Measurements from ENCODE around the gene TPRA1.
"Not testable (repeated sequence)": the region's sequence is repeated elsewhere in the genome, so short reads cannot be mapped to it uniquely, and the experiment has no call there.

TPRA1 gene

DNA sequence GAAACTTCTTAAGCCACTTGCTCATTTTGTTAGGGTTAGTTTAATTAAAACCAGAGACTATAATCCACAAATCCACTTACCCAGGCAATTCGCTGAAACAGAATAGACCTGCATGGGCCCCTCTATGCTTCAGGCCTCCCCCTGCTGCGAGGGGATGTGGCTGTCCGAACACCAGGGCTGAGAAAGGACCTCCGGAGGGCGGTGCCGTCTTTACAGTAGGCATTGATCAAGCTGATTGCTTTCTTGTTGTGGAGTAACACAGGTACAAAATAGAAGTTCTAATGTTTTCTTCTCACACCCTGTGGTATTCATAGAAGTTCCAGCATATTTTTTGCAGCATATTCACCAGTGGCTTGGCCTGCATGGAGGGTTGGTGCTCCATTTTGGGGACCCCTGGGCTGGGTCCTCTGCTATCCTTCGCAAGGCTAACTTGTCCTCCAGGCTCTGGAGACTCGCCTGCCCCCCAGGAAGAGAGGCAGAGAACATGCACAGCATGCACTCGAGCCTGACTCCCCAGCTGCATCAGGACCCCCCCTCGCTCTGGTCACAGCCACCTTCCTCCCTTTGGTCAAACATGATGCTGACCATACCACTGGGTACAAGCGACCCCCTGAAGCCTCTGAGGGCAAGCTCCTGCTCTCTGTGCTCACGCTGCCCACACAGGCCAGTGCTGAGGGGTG is 55.3 kb downstream of the TPRA1 start:
- no peak for DNase-seq

DNA sequence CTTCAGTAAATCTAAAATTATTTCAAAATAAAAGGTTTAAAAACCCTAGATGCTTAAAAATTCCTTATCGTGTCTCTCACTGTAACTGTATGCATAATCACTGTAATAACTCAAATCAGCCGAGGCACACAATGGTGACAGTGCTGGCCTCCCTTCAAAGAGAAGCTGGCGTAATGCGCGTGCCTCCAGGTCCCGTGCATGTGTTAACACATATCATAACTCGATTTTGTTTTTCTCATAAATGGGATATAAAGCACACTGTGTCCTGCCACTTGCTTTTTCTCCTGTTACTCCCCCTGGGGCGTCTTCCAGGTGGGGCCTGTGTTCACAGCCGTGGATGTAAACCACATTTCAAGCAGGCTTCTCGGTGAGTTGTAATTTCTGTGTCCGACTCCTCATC is 56.0 kb downstream of the TPRA1 start:
- DNase-seq = no peak

DNA sequence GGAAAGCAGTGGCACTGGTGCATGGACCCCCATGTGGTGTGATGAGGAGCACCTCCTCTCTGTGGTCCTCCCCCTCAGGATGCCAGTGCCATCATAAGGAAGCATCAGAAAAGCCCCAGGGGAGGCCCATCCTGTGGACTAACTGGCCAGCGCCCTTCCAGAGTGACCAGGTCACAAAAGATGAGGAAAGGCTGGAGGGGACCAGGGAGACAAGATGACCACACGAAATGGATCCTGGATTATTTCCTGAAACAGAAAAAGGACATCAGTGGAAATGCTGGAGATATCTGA is 56.4 kb downstream of the TPRA1 start:
- DNase-seq = no peak

DNA sequence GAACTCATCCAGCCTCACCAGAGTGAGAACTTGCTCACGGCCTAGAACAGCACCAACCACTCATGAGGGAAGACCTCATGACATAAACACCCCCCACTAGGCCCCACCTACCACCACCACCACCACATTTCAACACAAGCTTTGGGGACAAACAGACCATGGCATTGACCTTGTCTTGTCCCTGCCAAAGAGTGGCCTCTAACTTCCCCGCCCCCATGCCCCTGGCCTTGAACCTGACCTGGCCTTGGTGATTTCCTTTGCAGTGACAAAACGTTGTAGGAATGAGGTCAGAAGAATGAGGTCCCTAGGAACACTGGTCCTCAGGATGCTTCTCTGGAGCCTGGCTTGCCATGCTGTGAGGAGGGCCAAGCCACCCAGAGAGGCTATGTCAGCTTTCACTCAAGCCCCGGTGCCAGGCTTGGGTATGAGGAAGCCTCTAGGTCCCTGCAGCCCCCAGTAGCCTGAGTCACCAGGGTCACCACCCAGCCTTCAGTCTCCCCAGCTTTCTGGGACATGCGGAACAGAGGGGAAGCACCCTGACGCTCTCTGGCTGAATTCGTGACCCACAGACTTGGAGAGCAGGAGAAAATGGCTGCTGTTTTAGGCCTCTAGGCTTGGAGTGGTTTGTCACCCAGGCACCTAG is 57.9 kb downstream of the TPRA1 start:
- no peak for DNase-seq

DNA sequence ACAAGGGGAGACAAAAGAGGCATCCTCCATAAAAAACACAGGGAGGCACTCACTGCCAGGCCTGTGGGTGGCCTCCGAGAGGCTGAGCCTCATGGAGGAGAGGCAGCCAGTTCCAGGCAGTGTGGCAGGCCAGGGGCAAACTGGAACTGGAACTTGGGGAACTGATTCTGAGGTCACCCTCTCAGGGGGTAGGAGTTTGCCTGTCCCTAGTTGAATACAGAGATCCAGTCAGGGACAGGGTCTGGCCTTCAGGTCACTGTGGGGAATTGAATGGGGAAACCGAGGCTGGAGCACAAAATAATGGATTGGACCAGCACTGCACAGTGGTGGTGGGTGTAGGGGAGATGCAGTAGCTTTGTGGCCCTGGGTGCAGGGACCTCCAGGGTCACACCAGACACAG is 58.7 kb downstream of the TPRA1 start:
- DNase-seq = no peak

DNA sequence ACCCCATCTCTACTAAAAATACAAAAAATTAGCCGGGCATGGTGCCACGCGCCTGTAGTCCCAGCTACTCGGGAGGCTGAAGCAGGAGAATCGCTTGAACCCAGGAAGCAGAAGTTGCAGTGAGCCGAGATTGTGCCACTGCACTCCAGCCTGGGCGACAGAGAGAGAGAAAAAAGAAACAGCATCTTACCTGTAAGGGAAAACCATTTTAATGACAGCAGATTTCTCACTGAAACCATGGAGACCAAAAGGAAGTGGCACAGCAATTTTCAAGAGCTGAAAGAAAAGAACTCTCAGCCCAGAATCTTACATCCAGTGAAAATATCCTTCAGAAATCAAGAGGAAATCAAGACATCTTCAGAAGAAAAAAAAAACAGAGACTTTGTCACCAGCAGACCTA is 59.7 kb downstream of the TPRA1 start:
- DNase-seq = not testable (repeated sequence)

DNA sequence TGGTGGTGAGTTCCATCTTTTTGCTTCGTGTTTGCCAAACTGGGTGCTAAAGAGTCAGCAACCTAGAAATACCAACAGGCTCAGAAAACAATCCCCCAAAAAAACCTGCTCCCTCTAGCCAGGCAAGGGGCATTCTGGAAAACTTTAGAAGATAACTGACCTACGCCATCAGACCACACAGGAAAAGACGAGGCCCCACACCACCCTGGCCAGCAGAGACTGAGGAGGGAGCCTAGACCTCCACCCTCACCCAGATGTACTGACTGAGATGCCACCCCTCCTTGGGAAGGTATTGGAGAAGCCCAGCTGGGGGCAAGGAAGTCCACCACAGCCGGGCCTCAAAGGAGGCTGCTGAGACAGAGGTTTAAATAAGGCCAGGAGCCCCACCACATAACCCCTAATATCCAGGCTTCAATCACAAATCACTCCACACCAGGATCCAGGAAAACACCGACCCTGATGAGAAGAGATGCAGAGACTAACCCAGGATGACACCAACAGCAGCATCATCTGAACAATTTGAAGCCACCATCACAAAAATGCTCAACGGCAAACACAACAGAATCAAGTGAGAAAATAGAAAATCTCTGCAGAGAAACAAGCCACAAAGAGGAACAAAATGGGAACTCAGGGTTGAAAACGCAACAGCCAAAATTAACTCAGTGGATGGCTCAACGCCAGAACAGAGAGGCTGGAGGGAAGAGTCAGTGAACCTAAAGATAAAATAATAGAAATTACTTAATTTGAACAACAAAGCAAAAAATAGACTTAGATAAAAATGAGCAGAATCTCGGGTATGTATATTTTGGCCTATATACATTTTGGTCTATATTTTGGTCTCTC is 61.0 kb downstream of the TPRA1 start:
- DNase-seq = no peak

DNA sequence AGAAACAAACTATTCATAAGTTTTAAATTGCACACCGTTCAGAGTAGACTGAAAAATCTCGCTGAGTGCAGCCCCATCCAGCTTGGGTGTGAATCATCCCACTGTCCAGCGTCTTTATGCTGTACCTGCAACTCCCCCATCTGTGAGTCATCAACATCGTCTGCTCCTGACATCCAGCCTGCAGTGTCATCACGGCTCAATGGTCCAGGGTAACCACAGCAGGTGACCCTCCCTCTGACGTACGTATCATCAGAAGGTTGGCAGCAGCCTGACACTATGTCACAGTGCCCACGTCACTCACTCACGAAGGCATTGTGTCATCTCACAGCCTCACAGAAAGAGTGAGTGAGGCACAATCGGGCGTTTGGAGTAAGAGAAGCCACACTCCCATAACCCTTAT is 65.2 kb downstream of the TPRA1 start:
- no peak for DNase-seq

DNA sequence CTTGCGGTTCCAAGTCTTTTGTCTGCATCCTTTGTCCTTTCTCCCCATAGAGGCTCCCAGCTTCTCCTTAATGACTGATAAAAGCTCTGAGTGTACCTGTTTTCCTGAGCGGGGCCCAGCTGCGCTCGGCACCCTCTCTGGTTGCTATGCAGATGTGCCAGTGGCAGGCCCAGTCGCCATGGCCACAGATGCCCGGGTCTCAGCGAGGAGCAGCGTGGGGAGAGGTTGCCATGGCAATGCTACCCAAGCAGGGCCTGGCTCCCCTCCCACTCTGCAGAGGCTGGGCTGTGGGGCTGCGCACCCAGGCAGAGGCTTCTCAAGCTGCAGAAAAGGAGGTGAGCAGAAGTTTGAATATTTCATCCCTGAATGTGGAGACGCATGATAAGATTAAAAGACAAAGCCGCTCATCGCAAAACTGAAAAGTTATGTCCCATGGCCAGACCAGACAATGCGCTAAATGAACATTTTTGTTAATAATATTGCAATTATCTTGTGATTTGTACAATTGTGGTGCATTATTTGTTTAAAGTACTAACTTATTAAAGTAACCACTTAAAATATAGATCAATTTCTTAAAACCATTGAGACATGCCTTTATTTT is 66.1 kb downstream of the TPRA1 start:
- DNase-seq = no peak

All from hippocampal formation (tissue), 2 donors.